HG03442 (cell line): ENCODE data around the gene TMEM245.
"Not testable (repeated sequence)": the region's sequence is repeated elsewhere in the genome, so short reads cannot be mapped to it uniquely, and the experiment has no call there.

Experiments
- ATAC-seq: cut with Tn5 transposase; IDR thresholded peaks from one replicate; pipeline ENCODE4 v1.9.1; 2021; ENCODE audit warnings: mild to moderate bottlenecking, moderate library complexity; ENCODE audit not compliant: unreplicated experiment

Gene TMEM245

GRCh38 chr9:109072133-109072692 is 47.5 kb downstream of the TMEM245 start:
- ATAC-seq = no peak

GRCh38 chr9:109068764-109069163 is 51.0 kb downstream of the TMEM245 start:
- no peak for ATAC-seq

DNA sequence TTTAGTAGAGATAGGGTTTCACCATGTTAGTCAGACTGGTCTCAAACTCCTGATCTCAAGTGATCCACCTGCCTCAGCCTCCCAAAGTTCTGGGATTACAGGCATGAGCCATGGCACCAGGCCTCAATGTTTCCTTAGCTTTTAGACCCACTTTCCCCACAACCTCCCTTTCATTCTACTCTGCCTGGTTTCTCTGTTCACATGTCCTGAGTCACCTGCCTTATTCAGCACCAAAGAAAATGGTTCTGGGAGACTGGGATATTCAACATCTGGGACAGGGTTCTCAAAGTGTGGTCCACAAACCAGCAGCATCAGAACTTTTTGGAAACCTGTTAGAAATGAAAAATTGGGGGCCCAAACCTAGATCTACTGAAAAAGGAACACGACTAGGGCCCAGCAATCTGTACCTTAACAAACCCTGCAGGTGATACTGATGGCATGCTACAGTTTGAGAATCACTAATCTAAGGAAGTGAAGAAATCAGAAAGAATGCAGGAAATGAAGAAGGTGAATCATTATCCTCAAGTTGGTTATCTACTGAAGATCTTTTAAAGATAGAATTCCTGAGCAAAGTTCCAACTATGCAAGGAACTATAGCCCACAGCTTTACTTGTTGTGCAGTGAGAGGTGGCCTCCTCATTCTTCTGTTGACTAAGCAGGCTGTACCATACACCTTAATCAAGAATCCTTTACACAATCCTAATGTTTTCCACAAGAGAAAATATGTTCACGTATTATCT is 54.6 kb downstream of the TMEM245 start:
- no peak for ATAC-seq

- no peak for ATAC-seq
Observed at GRCh38 chr9:109063760-109064159, 56.0 kb downstream of the TMEM245 start.

DNA sequence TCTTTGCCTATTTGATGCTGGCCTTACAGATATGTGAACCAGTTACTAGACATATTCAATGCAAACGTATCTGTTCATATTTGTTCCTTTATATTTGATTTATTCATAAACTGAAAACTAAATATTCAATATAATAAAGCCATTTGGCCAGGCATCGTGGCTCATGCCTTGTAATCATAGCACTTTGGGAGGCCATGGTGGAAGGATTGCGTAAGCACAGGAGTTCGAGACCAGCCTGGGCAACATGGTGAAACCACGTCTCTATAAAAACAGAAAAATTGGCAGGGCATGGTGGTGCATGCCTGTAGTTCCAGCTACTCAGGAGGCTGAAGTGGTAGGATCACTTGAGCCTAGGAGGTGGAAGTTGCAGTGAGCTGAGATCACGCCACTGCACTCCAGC is 57.2 kb downstream of the TMEM245 start:
- ATAC-seq = no peak

DNA sequence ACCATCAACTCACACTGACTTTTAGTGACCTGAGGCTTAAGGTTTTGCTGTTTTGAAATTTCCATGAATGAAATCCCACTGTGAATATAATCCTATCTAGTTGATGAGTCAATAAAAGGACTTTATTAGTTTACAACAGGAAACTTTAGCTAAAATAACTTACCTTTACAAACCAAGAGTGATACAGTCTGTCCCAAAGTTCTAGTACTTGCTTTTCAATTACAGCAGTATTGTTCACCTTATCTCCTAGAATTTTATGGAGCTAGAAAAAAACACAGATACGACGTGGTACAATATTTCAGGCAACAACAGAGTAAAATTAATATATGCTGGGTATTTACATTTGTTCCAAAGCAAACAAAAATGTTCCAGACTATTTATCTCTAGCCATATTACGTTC is 59.6 kb downstream of the TMEM245 start:
- ATAC-seq = no peak

DNA sequence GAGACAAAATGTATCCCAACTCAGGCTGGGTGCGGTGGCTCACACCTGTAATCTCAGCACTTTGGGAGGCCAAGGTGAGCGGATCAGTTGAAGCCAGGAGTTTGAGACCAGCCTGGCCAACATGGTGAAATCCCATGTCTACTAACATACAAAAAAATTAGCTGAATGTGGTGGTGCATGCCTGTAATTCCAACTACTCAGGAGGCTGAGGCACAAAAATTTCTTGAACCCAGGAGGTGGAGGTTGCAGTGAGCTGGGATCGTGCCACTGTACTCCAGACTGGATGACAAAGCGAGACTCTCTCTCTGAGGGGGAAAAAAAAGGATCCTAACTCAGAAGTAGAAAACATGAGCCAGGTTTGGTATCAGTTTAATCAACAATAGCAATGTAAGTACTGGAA is 66.6 kb downstream of the TMEM245 start:
- ATAC-seq = not testable (repeated sequence)

DNA sequence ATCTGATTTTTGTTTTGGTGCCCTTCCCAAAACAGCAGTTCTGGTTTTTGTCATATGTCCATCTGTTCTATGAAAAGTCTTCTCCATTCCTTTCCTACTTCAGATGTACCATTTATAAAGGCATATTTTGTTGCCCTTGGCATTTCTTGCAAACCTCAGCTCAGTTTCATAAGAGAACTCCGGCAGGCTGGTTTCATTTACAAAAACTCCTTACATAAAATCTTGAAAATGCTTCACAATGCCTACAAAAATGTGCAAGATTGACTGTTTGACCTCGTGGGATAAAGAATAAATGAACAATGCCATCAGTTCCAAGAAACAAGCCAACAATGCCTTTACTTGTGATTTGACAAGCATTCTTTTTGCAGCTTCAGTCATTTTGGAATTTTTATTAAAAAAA is 67.3 kb downstream of the TMEM245 start:
- ATAC-seq = no peak

DNA sequence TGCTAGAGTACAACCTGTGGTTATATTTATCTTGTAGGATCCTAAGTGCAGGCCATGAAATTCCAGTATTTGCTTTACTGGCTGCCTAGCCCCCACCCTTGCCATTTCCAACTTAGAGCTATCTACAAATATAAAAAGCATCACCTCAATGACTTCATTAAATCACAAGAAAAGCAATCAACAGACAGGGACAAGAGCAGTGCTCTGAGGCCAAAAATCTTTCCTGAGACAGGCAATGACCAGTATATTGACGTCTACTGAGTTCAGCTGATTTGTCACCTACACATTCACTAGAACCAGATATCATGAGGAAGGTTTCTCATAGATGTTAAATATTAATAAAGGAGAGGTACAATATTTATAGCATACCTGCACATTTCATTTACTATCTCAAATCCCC is 68.0 kb downstream of the TMEM245 start:
- ATAC-seq = no peak

GRCh38 chr9:109050444-109050843 is 69.3 kb downstream of the TMEM245 start:
- ATAC-seq = no peak

DNA sequence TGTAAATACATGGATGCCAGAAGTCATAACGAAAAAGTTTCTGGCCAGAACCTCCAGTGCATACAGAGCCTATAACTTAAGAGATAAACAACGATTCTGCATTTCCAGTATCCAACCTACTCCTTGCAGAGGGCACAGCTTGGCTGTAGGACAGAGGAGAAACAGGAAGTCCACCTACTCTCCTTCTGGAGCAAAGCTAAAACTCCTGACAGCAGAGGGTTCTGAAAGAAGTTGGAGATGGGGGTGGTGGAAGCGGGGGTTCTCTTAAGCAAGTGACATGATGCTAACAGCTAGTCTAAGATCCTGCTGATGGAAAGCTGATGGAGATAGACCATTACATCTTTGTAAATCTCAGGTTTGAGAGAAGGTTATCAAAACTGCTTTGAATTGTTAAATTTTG is 70.9 kb downstream of the TMEM245 start:
- no peak for ATAC-seq

GRCh38 chr9:109047259-109047658 is 72.5 kb downstream of the TMEM245 start:
- ATAC-seq = no peak

DNA sequence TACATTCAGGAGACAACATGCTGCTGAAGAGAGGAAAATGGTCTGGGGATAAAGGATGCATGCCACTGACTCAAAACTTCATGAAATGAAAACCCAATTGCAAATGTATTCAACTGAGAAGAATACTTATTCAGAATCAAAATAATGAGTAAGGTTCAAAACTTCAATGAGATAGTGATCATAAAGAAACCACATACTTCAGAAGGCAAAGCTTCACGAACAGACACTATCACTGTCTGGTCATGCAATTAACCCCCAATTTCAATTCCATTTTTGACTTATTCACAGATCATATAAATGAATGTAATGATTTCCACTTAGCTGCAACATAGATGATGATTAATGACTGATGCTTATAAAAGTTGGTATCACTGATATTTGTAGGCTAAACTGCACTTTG is 73.4 kb downstream of the TMEM245 start:
- no peak for ATAC-seq

- no peak for ATAC-seq
Observed at GRCh38 chr9:109043578-109043977, 76.2 kb downstream of the TMEM245 start.

DNA sequence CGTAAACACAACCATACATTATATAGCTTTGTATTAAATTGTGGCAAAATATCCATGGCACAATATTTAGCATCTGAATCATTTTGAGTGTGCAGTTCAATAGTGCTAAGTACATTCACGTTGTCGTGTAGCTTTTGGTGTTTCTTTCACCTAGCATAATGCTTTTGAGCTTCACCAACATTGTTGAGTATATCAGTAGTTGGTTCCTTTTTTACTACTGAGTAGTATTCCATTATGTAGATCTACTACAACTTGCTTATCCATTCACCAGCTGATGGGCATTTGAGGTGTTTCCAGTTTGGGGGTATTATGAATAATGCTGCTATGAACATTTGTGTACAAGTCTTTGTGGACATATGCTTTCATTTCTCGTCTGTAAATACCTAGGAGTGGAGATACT is 79.2 kb downstream of the TMEM245 start:
- ATAC-seq = no peak

- no peak for ATAC-seq
Observed at GRCh38 chr9:109039539-109039938, 80.2 kb downstream of the TMEM245 start.

DNA sequence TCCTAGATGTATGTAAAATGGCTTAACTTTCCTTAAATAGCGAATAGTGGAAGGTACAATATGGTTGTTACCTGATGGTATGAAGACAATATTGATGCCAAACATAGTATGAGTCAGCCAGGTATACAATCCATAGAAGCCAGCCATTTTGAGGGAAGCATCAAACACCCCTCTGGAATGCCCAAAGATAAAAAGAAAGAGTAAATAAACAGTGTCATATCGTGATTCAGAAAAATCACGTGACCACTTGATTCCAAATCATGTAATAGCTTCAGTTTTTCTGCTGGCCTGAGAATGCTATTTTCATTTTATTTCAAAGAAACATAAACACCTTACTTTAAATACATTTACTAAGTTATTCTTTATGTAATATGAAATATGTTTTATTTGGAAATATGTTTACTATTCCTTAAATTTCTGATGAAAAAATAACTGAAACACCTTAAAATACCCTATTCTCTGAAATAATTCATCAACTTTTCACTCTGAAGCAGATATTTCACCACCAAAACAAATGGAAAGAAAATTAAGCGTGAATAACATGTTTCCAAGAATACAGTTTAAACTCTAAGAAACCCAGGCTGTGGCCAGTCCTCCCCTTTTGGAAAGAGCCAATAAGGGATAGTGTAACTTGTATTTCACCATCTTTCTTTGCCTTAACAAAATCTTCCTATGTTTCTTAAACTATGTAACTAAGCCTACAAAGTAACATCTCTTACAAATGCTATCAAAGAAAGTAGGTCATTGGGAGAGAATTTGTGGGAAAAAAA is 81.6 kb downstream of the TMEM245 start:
- ATAC-seq = no peak

GRCh38 chr9:109036744-109037680 is 82.7 kb downstream of the TMEM245 start:
- no peak for ATAC-seq

DNA sequence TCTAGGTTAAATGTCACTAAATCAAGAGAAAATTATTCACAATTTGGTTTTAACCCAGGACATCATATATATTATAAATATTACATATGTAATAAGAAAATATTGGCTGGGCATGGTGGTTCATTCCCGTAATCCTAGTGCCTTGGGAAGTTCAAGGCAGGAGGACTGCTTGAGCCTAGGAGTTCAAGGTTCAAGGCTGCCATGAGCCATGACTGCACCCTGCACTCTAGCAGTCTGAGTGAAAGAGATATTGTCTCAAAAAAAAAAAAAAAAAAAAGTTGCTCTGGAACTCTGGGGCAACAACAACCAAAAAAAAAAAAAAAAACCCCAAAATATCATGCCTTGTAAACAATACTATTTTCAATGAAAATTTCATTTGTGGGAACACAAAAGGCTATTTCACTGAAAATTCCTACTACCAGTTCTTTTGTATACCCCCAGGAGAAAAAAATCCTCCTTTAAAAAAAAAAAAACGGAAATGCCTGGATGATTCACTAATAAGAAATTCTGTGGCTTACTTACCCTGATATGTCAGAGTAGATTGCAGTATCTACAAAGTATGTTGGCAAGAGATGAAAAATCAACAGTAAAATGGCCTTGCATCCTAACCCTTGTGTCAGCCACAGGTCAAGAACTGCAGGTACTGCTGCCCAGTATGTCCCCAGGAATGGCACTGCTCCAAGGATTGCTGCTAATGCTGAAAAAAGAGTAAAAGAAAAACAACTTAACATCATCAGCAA is 83.9 kb downstream of the TMEM245 start:
- no peak for ATAC-seq

- no peak for ATAC-seq
Observed at GRCh38 chr9:109033941-109034700, 85.6 kb downstream of the TMEM245 start.
